Retina (tissue), 1 donor: ENCODE data around the gene MAGED2.
"Not testable (repeated sequence)": the region's sequence is repeated elsewhere in the genome, so short reads cannot be mapped to it uniquely, and the experiment has no call there.

Experiments
- DNase-seq: peaks from one replicate; pipeline ENCODE4 v3.0.0-alpha.2; 2016

The MAGED2 gene, protein sequence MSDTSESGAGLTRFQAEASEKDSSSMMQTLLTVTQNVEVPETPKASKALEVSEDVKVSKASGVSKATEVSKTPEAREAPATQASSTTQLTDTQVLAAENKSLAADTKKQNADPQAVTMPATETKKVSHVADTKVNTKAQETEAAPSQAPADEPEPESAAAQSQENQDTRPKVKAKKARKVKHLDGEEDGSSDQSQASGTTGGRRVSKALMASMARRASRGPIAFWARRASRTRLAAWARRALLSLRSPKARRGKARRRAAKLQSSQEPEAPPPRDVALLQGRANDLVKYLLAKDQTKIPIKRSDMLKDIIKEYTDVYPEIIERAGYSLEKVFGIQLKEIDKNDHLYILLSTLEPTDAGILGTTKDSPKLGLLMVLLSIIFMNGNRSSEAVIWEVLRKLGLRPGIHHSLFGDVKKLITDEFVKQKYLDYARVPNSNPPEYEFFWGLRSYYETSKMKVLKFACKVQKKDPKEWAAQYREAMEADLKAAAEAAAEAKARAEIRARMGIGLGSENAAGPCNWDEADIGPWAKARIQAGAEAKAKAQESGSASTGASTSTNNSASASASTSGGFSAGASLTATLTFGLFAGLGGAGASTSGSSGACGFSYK

DNA sequence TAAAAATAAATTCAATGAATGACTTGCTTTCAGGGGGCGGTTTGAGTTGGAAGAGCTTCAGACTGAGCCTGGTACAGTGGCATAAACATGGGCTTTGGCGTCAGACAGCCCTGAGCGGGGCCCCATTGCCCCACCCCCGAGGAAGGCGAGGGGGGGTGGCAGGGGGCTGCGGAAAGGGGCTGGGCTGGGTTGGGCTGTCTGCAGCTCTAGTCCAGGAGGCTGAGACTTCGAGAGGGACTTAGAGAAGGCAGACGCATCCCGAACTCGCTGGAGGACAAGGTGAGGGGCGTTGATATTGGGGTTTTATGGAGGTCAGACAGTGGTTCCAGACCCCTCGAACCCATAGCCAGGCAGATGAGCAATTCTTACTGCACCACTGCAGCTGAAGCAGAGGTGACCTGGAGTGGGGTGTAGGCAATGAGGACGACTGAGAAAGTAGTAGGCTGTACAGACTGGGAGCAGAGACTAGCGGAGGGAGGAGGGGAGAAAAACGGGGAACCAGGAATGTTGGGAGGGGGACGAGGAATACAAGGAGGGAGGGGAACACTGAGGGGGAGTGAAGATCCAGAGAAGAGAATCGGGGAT is at the start of gene MAGED2:
Gene MAGED2, plus strand, starts transcription at position 222 of the 585 bp plus-strand sequence. CDS start 1,587 bp downstream, outside the sequence.
- DNase-seq: peak; percentile 65

GRCh38 chrX:54758114-54759055 is 49.2 kb upstream of the MAGED2 start:
- DNase-seq: no peak

DNA sequence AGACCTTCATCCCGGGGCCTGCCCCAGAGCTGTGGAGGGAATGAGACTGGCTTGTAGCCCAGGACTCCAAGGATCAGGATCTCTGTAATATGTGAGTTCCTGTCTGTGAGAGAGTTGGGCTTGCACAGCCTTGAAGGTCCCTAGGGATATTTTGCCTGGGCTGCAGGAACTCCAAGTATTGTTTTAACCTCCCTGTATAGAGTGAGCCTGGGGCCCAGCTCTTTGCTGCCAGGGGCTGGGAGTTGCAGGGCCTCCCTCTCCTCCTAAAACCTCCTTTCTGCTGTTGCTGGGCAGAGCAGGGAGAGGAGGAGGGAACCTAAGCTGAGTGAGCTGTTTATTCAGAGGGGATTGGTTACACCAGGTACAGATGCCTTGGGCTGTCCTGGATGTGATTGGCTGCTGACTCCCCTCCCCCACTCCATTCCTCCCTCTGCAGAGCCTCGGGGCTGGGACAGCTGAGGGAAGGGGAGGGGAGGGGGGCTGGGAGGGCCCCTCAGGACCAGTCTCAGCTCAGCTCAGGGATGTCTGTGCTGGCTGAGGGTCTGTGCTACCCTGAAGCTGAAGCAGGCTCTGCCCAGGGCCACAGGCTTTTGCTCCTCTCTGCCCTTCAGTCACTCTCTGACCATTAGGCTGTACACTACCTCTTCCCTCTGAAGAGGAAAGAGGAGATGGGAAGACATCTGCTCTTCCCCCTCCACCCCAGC is 33.0 kb upstream of the MAGED2 start:
- peak; percentile 54 for DNase-seq

DNA sequence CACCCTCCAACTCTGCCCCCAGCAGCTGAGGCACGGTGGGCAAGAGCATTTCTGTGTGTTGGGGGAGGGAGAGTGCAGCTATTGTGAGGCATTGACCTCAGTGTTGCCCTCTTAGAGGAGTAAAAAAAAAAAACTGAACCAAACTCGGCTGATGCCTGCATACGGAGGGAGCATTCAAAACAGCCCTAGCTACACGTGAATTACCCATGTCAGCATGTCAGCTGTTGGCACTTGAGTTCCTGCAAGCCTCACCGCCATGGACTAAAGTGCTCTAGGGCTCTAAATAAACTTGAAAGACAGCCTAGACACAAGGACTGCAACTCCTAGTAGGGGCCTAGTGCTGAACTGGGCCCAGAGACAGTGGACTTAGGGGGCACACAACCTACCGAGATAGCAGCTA is 31.5 kb upstream of the MAGED2 start:
- no peak for DNase-seq

DNA sequence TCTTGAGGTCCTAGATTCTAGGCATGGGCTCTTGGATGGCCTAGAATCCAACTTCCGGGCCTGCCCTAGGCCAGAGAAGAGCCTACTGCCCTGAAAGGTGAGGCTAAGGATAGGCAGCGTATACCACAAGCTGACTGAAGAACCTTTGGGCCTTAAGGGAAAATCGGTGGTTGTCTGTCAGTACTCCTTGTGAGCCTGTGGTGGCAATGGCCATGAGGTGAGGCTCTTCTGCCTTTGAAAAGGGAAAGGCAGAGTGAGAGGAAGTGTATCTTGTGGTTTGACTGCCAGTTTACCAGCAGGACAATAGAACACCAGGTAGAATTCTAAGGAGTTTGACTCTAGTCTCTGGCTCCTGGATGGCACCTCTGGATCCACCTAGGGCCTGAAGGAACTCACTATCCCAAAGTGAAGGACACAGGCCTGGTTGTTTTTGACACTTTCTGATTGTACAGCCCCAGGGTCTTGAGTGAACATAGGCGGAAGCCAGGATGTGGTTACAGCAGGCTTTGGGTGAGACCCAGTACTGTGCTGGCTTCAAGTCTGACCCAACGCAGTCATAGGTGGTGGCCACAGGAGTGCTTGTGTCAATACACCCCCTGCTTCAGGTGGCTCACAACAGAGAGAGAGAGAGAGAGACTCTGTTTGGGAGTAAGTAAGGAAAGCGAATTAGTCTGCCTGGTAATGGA is 30.4 kb upstream of the MAGED2 start:
- no peak for DNase-seq

DNA sequence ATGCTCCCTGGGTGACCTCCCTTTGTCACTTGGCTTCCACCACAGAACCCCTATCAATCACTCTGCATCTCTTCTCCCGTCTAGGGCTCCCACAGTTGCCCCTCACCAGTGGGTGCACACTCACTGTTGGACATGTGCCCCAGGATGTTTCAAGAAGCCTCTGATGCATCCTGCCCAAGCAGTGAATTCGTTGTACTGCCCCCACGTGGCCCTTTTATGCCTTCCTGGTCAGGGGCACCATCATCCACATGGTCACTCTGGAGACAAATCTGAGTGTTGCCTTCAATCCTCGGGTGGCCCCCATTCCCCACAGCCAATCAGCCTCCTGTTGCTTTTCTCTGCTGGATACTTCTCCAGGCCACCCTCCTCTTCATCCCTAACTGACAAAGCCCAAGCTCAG is 21.6 kb upstream of the MAGED2 start:
- DNase-seq: no peak

- no peak for DNase-seq
Measured at GRCh38 chrX:54786967-54787366, 20.6 kb upstream of the MAGED2 start.

DNA sequence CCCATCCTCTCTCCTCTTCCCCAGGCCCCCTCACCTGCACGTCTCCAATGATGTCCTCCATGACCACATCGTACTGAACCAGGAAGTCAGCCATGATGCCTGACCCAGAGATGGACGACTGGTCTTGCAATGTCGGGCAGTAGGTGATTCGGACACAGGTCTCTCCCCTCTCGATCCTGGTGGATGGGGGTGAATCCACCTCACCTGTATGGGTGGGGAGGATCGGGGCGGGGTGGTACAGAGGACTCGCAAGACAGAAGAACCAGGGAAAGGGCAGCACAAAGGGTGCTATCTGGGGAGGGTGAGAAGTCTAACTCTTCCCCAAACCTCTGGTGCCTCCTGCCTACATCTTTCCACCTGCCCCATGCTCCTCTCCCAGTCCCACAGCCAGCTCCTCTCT is 19.1 kb upstream of the MAGED2 start:
- DNase-seq: no peak

- DNase-seq: not testable (repeated sequence)
Measured at GRCh38 chrX:54789405-54789804, 18.1 kb upstream of the MAGED2 start.

DNA sequence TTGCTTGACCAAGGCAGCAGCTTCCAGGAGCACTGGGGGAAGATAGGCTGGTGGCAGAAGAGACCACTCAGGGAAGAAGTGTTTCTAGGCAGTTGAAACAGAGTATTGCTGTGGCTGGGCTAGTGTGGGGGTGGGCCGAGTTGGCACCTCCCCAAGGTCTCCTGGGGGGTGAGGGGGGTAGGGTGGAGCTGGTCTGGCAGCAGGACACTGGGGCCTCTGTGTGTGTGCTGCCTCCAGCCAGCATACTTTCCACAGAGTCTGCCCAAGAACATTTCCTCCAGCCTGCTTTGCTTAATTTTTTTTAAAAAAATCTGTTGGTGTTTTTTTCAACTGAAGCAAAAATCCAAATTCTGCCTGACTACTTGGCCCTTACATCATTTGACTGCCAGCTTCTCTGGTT is 13.5 kb upstream of the MAGED2 start:
- DNase-seq: no peak

GRCh38 chrX:54794795-54795194 is 12.8 kb upstream of the MAGED2 start:
- no peak for DNase-seq

DNA sequence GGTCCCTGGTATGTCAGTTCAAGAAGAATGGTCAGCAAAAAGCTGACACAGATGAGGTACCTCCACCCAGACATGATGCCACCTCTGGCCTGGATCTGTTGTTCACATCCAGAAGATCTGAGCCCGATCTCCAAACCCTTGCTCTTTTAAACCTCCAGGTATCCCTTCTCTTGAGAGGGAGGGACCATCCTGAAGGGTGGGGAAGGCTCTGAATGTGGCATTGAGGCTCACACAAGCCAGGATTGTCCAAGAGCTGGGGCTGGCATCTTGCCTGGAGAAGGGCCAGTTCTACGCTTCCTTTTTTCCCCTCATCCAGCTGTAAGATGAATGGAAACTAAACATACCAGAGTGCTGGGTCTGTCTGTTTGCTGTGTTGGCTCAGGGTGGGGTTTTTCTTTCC is 9.4 kb upstream of the MAGED2 start, which contains the start of gene ITIH6:
Gene ITIH6, minus strand, starts transcription at position 119 of the 400 bp plus-strand sequence. Its CDS starts 45 bp downstream, at position 74.
- no peak for DNase-seq

GRCh38 chrX:54799046-54799445 is 8.5 kb upstream of the MAGED2 start:
- DNase-seq: no peak

DNA sequence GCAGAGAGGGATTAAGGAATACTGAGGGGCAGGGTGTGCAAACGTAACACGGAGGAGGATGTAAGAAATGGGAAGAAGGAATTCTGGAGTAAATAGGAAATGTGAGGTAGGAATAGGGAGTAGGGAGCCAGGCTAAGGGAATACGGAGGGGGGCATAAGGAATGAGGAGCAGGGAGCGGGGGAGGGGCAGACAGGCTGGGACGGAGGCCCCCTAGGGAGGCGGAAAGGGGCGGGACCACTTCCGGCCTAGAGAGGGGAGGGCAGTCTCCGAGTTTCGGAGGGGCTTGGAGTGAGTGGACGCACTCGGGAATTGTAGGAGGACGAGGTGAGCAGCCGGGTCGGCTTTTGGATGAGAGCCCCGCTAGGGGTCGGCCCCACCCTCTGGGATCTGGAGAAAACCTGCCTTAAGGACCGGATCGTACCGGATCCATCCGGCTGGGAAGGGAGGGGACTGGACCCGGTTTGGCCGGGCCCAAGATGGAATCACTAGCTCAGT is 612 bp downstream of the MAGED2 start:
- DNase-seq: peak; percentile 88

DNA sequence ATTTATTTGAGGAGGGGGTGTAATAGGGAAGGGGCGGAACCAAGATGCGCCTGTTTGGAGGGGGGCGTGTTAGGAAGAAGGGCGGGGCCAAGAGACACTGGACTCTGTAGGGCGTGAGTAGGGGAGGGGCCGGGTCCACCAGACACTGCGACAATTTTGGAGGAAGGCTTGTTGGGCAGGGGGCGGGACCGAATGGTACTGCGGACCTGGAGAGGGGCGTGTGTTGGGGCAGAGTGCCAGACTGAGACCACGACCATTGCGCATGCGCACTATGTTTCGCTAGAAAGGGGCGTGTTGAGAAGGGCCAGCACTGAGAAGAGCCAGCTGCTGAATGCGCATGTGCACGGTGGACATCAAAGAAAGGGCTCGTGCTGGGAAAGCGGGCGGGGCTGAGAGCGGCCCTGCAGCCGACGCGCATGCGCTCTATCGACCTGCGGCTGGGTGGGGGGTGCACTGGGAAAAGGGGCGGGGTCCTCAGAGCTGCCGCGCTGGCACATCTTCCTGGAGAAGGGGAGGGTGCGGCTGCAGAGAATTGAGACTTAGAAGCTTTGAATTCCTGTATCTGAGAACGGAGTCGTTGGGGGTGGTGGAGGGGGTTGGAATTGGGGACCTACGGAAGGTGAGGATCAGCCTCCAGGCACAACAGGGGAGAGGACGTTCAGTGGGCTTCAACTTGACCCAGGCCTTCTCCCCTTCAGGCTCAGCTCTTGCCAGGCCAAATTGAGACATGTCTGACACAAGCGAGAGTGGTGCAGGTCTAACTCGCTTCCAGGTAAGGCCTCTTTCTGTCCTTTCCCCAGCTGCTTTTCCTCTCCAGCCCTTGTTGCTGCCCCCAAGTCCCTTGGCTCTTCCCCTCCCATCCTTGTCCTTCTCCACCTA is 1.3 kb downstream of the MAGED2 start:
- DNase-seq: peak; percentile 90

GRCh38 chrX:54810532-54810931 is 3.0 kb downstream of the MAGED2 start:
- no peak for DNase-seq

DNA sequence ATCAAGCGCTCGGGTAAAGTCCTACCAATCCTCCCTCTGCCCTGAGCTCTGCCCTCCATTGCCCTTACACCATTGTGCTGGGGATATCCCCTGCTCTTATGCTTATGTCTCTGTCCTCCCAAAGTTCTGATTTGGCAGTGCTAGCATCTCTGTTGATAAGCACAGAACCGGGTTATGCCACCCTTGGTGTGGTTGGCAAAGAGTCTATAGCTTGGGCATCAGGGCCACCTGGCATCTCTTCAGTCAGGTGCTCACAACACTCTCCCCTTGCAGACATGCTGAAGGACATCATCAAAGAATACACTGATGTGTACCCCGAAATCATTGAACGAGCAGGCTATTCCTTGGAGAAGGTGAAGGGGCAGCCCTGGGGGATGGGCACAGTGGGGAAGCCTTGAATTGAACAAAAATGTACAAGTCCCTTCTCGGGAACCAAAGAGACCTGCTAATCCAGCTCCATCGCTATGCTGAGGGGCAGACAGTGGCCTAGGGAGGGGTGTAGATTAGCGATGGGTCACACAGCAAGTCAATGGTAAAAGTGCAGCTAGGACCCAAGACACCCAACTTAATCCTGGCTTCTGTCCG is 3.8 kb downstream of the MAGED2 start:
- no peak for DNase-seq

DNA sequence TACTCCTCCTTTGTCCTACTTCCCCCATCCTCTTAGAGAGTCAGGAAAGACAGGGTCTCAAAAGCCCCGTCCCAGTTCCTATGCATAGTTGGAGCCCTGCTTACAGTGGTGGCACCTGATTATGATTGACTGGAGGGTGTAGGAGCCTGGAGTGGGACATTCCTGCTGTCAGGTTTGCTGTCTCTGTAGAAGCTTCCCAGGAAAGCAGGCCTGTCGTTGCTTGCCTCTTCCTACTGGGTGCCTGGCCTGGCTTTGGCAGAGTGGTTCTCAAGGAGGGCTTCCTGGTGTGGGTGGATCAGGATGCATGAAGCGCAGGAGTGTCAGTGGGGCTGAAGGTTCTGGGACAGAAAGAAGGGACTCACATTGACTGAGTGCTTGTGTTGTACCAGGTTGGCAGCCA is 4.8 kb downstream of the MAGED2 start:
- no peak for DNase-seq

GRCh38 chrX:54817220-54817820 is 9.8 kb downstream of the MAGED2 start:
- DNase-seq: no peak
